Mucosa of rectum (tissue), 2 donors: ENCODE measurements around the gene CYP2F1.

ENCODE experiments used
- H3K27ac ChIP-seq, 2 donors: one replicate each; pipeline ENCODE4 v1.7.0; 2013; ENCODE audit warnings: inconsistent platforms in 2 of 2, low read depth in 2 of 2, low read length in 2 of 2
- H3K27me3 ChIP-seq, 2 donors: one replicate each; pipeline ENCODE4 v1.7.0; 2013; ENCODE audit warnings: low read length in 2 of 2; ENCODE audit not compliant: control insufficient read depth in 2 of 2, insufficient read depth in 2 of 2
- H3K36me3 ChIP-seq, 2 donors: one replicate each; pipeline ENCODE4 v1.7.0; 2013; ENCODE audit warnings: low read length in 2 of 2; ENCODE audit not compliant: control insufficient read depth in 2 of 2, insufficient read depth in 2 of 2
- H3K4me1 ChIP-seq, 2 donors: one replicate each; pipeline ENCODE4 v1.7.0; 2013; ENCODE audit warnings: low read length in 2 of 2, mild to moderate bottlenecking in 1 of 2; ENCODE audit not compliant: control insufficient read depth in 2 of 2, insufficient read depth in 2 of 2
- H3K4me3 ChIP-seq, 2 donors: one replicate each; pipeline ENCODE4 v1.7.0; 2013; ENCODE audit warnings: low read length in 2 of 2
- H3K9ac ChIP-seq, 2 donors: one replicate each; pipeline ENCODE4 v1.7.0; 2013; ENCODE audit warnings: low read length in 2 of 2, low read depth in 1 of 2, mild to moderate bottlenecking in 1 of 2
- H3K9me3 ChIP-seq, 2 donors: one replicate each; pipeline ENCODE4 v1.7.0; 2013; ENCODE audit warnings: low read length in 2 of 2; ENCODE audit not compliant: control insufficient read depth in 2 of 2
- donor health status: healthy.
- donor health status: Normal muscosa, but diverticular disease.

CYP2F1 gene, protein sequence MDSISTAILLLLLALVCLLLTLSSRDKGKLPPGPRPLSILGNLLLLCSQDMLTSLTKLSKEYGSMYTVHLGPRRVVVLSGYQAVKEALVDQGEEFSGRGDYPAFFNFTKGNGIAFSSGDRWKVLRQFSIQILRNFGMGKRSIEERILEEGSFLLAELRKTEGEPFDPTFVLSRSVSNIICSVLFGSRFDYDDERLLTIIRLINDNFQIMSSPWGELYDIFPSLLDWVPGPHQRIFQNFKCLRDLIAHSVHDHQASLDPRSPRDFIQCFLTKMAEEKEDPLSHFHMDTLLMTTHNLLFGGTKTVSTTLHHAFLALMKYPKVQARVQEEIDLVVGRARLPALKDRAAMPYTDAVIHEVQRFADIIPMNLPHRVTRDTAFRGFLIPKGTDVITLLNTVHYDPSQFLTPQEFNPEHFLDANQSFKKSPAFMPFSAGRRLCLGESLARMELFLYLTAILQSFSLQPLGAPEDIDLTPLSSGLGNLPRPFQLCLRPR

GRCh38 chr19:41114132-41114531 is at the start of gene CYP2F1:
TSS of gene CYP2F1 (plus strand) at chr19:41114432. CDS start at chr19:41116189, 1,757 bp downstream.
- H3K9me3 ChIP-seq, result no peaks in the 10 kb centered on the region
- no peaks in the 10 kb centered on the region for H3K27me3 ChIP-seq
- no peaks in the 10 kb centered on the region for H3K4me1 ChIP-seq
- H3K27ac ChIP-seq, result no peak within 1 kb of the TSS
- H3K4me3 ChIP-seq, result no peak within 1 kb of the TSS
- no peak within 1 kb of the TSS for H3K9ac ChIP-seq
- H3K36me3 ChIP-seq, result no peaks in the 10 kb centered on the region

- no peak overlapping the region for H3K9ac ChIP-seq
- no peaks in the 10 kb centered on the region for H3K36me3 ChIP-seq
- no peak overlapping the region for H3K27ac ChIP-seq
- H3K4me3 ChIP-seq, result no peak overlapping the region
- peaks cover 0 to 2% of the 10 kb centered on the region in 2 donors for H3K27me3 ChIP-seq
- H3K4me1 ChIP-seq, result no peaks in the 10 kb centered on the region
- H3K9me3 ChIP-seq, result no peaks in the 10 kb centered on the region
These were observed 49.2 kb upstream of the CYP2F1 start for GRCh38 chr19:41064974-41065569.

- Histone ChIP-seq H3K27ac (no peak overlapping the region), H3K27me3 (no peaks in the 10 kb centered on the region), H3K4me3 (no peak overlapping the region), H3K4me1 (no peaks in the 10 kb centered on the region), H3K36me3 (no peaks in the 10 kb centered on the region), H3K9me3 (no peaks in the 10 kb centered on the region), H3K9ac (no peak overlapping the region)
These were observed 37.9 kb upstream of the CYP2F1 start for GRCh38 chr19:41076286-41076685.

DNA sequence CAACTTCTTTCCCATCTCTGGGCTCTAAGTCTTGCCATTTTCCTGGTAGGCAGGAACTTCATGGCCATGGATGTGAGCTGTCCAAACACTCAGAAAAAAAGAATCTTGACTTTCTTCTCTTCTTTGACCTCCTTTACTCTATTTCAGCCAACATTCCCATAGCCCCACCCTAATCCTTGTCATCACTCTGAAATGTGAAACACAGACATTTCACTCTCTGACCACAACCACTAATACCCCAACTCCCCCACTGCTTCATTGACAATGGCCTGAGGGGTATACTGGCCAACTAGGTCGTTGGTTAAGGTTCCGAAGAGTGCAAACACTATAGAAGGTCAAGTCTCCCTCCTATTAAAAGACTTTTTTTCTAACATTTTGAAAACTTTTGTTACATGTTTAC is 30.7 kb upstream of the CYP2F1 start:
- Histone ChIP-seq H3K9ac (no peak overlapping the region), H3K9me3 (peaks cover 0 to 3% of the 10 kb centered on the region in 2 donors), H3K4me3 (no peak overlapping the region), H3K27me3 (no peaks in the 10 kb centered on the region), H3K27ac (no peak overlapping the region), H3K4me1 (no peaks in the 10 kb centered on the region), H3K36me3 (no peaks in the 10 kb centered on the region)

DNA sequence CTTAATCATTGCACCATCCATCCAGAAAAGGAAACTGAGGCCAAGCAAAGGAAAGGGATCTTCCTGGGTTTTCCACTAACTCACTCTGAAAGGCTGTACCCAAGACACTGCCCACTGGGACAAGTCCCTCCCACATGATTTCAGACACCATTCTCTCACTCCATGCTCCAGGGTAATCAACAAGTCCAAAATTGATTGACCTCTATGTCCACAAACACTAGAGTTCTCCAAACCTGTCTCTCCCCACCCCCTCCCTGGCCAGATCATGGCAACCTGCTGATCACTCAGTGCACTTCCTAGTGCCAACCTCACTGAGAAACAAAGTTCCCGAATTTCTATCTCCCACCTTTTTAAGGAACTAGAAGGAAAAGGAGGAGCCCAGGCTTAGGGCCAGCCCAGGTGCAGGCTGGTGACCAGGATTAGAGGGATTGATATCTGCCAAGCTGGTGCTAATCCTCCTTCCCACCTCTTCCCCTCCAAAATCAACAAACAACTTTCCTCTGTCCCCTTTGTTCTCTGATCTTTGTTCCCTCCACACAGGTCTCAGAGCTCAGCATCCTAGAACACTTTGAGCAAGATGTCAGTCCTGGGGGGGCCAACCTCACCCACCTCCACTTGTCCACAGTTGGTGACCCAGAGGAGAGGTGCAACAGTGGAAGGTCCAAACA is 28.4 kb upstream of the CYP2F1 start:
- H3K36me3 ChIP-seq, result no peaks in the 10 kb centered on the region
- peaks cover 0 to 3% of the 10 kb centered on the region in 2 donors for H3K9me3 ChIP-seq
- no peaks in the 10 kb centered on the region for H3K4me1 ChIP-seq
- H3K9ac ChIP-seq, result no peak overlapping the region
- no peak overlapping the region for H3K4me3 ChIP-seq
- no peak overlapping the region for H3K27ac ChIP-seq
- peaks cover 0 to 4% of the 10 kb centered on the region in 2 donors for H3K27me3 ChIP-seq

GRCh38 chr19:41088151-41088550 is 26.1 kb upstream of the CYP2F1 start, which contains the start of gene CYP2A13:
TSS of gene CYP2A13 (plus strand) at chr19:41088451. CDS start at chr19:41088472, 21 bp downstream.
- H3K4me3 ChIP-seq, result no peak within 1 kb of the TSS
- no peaks in the 10 kb centered on the region for H3K9me3 ChIP-seq
- H3K27ac ChIP-seq, result no peak within 1 kb of the TSS
- H3K9ac ChIP-seq, result no peak within 1 kb of the TSS
- H3K4me1 ChIP-seq, result no peaks in the 10 kb centered on the region
- peaks cover 0 to 4% of the 10 kb centered on the region in 2 donors for H3K27me3 ChIP-seq
- H3K36me3 ChIP-seq, result no peaks in the 10 kb centered on the region

- H3K4me3 ChIP-seq, result no peak overlapping the region
These were observed 24.3 kb upstream of the CYP2F1 start for GRCh38 chr19:41089959-41090358.

DNA sequence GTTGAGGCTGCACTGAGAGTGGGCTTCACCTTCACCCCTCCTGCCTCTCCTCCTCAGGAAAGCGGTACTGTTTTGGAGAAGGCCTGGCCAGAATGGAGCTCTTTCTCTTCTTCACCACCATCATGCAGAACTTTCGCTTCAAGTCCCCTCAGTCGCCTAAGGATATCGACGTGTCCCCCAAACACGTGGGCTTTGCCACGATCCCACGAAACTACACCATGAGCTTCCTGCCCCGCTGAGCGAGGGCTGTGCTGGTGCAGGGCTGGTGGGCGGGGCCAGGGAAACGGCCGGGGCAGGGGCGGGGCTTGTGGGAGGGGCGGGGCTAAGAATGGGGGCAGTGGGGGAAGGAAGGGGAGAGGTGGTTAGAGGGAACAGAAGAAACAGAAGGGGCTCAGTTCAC is 18.5 kb upstream of the CYP2F1 start:
- Histone ChIP-seq H3K27me3 (no peaks in the 10 kb centered on the region), H3K4me3 (no peak overlapping the region), H3K9ac (no peak overlapping the region), H3K9me3 (no peaks in the 10 kb centered on the region), H3K36me3 (no peaks in the 10 kb centered on the region), H3K27ac (no peak overlapping the region), H3K4me1 (no peaks in the 10 kb centered on the region)

More at GRCh38 chr19:41089959-41090358, 24.3 kb upstream of the CYP2F1 start:
- Histone ChIP-seq H3K9me3 (no peaks in the 10 kb centered on the region), H3K4me1 (no peaks in the 10 kb centered on the region), H3K36me3 (no peaks in the 10 kb centered on the region), H3K9ac (no peak overlapping the region), H3K27me3 (peaks cover 0 to 4% of the 10 kb centered on the region in 2 donors), H3K27ac (no peak overlapping the region)

DNA sequence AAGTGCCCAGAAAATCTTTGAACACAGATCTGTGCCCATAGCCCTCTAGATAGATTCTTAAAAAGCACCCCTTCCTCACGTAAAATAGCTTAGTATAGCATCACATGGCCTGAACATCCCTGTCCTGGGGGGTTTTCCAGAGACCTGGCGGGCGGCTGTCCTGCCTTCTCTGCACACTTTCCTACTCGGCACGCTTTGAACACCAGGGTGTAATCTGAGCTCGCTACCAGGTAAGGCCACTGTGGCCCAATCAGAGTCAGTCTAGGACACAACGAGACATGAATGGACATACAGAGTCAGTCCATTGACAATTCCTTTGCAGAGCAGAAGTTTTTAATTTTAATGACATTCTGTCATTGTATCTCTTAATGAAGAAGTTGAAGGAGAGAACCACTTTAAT is 17.9 kb upstream of the CYP2F1 start:
- Histone ChIP-seq H3K36me3 (no peaks in the 10 kb centered on the region), H3K4me1 (no peaks in the 10 kb centered on the region), H3K27me3 (no peaks in the 10 kb centered on the region), H3K27ac (no peak overlapping the region), H3K9me3 (no peaks in the 10 kb centered on the region), H3K9ac (no peak overlapping the region), H3K4me3 (no peak overlapping the region)

DNA sequence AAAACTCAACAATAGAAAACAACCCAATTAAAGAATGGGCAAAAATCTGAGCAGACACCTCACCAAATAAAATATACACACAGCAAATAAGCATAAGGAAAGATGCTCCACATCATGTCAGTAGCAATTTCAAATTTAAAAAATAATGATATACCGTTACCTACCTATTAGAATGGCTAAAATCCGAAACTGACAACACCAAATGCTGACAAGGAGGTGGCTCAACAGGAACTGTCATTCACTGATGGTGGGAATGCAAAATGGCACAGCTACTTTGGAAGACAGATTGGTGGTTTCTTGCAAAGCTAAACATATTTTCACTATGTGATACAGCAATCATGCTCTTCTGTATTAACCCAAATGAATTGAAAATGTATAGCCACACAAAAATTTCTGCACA is 16.9 kb upstream of the CYP2F1 start:
- Histone ChIP-seq H3K27me3 (no peaks in the 10 kb centered on the region), H3K27ac (no peak overlapping the region), H3K4me3 (no peak overlapping the region), H3K36me3 (no peaks in the 10 kb centered on the region), H3K4me1 (no peaks in the 10 kb centered on the region), H3K9ac (no peak overlapping the region), H3K9me3 (no peaks in the 10 kb centered on the region)
